ENCODE results near the gene PI4KA. TPM values are rescaled to one million over a fixed set of nuclear protein-coding genes. Genes with fewer than 3 reads are reported as not detected.
"Not testable (repeated sequence)": the region's sequence is repeated elsewhere in the genome, so short reads cannot be mapped to it uniquely, and the experiment has no call there.

The PI4KA gene
- total RNA-seq, 2 donors from 2014 or later: 42.5 to 47.2 TPM

DNA sequence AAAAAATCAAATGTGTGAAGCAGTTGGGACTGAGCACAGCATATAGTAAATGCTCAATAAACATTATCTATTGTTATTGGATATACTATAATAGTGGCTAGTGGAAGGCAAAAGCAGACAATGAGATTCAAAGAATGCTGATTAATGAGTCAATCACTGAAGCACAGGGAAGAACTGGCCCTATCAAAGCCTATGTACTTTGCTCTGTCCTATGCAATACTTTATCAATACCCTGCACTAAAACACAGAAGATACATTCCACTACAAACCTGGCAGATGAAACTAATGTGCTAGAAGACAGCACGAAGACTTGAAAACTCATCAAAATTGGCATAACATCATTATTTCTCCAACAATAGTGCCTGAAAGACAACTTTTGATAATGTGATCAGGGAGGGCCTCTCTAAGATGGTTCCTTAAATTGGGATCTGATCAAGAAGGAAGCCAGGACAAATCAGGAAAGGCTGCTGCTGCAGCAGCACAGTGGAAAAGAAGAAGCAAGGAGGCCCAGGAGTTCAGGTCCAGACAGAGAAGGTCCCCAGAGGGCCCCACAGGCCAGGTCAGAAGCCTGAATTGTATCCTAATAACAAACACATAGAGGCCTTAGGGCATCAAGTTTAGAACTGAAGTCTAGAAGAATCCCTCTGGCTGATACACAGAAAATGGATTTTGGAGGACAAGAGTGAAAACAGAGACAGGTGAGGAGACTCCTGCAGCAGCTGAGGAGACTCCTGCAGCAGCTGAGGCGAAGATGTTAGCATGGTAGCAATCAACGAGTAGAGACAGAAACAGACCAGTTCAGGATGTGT, 18.6 kb downstream of the PI4KA start:
- no peak for ATAC-seq
- Histone ChIP-seq H3K4me1 (peaks cover 20% of the 10 kb centered on the region), H3K9me3 (no peaks in the 10 kb centered on the region), H3K36me3 (replicated peaks in 1 of 2; ENCODE audit: insufficient read depth in 1 of 2, low read depth in 2 of 2) (no peaks in the 10 kb centered on the region), H3K27ac (no peak overlapping the region), H3K4me3 (no peak overlapping the region), H3K27me3 (no peaks in the 10 kb centered on the region)
- 94% methylated on average over 3 of the region's 3 CpGs for WGBS, 2 donors
- intact Hi-C loops (cut with DNase I): no loop called here
- DNase-seq: no peak
- no peak for TF ChIP-seq POLR2A (IDR thresholded peaks at IDR 0.05)
- TF ChIP-seq, protein P1, sequence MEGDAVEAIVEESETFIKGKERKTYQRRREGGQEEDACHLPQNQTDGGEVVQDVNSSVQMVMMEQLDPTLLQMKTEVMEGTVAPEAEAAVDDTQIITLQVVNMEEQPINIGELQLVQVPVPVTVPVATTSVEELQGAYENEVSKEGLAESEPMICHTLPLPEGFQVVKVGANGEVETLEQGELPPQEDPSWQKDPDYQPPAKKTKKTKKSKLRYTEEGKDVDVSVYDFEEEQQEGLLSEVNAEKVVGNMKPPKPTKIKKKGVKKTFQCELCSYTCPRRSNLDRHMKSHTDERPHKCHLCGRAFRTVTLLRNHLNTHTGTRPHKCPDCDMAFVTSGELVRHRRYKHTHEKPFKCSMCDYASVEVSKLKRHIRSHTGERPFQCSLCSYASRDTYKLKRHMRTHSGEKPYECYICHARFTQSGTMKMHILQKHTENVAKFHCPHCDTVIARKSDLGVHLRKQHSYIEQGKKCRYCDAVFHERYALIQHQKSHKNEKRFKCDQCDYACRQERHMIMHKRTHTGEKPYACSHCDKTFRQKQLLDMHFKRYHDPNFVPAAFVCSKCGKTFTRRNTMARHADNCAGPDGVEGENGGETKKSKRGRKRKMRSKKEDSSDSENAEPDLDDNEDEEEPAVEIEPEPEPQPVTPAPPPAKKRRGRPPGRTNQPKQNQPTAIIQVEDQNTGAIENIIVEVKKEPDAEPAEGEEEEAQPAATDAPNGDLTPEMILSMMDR (IDR thresholded peaks at IDR 0.05): no peak

DNA sequence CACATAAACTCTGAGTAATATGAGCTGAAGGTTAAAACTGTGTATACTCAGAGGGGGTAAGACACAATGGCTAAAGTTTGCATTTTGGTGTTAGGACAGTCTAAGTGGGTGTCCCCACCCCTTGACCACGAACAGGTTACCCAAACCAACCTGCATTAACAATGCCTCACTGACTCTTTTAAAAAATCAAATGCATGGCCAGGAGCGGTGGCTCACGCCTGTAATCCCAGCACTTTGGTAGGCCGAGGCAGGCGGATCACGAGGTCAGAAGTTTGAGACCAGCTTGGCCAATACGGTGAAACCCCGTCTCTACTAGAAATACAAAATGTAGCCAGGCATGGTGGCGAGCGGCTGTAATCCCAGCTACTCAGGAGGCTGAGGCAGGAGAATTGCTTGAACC, 19.3 kb downstream of the PI4KA start:
- ATAC-seq; H3K4me3 ChIP-seq; DNase-seq; H3K27me3 ChIP-seq; H3K9me3 ChIP-seq; H3K27ac ChIP-seq; intact Hi-C loops (cut with DNase I); H3K36me3 ChIP-seq (replicated peaks in 1 of 2; ENCODE audit: insufficient read depth in 1 of 2, low read depth in 2 of 2): not testable (repeated sequence)
- H3K4me1 ChIP-seq: peaks cover 13% of the 10 kb centered on the region
- WGBS, 2 donors: 96 to 97% methylated on average over 10 of the region's 10 CpGs

DNA sequence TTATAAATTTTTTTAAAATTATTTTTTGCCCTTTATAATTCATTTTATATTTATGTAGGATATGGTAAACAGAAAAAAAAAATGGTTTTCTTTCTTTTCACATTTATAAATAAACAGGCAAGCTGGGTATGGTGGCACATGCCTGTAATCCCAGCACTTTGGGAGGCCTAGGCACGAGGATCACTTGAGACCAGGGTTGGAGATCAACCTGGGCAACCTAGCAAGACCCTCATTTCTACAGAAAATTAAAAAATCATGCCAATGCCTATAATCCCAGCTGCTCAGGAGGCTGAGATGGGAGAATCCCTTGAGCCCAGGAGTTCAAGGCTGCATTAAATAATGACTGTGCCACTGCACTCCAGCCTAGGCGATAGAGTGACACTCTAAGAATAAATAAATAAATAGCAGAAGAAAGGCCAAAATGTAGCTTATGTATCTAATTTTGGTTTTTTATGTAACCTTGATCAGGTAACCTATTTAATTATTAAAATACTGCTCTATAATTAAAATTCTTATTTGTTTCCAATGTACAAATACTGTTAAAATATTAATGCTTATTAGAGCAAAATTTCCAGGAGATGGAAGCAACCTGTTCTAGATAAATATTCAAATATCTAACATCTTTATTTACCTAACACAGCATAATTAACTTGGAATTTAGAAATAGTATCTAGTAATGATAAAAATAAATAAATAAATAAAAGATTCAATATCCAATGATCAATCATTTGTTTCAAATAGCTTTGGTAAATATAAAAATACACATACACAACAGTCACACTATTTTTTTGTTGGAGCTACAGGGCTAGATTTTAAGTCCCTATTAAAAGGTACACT, 21.4 kb downstream of the PI4KA start:
- ATAC-seq: no peak
- Histone ChIP-seq H3K4me1 (no peaks in the 10 kb centered on the region), H3K9me3 (no peaks in the 10 kb centered on the region), H3K27me3 (no peaks in the 10 kb centered on the region), H3K36me3 (replicated peaks in 1 of 2; ENCODE audit: insufficient read depth in 1 of 2, low read depth in 2 of 2) (peaks cover 0 to 7% of the 10 kb centered on the region in 2 donors), H3K4me3 (no peak overlapping the region), H3K27ac (no peak overlapping the region)
- 91 to 100% methylated on average over 2 of the region's 2 CpGs for WGBS, 2 donors
- no peak for DNase-seq
- TF ChIP-seq, protein P1 (IDR thresholded peaks at IDR 0.05): no peak
- no peak for TF ChIP-seq POLR2A (IDR thresholded peaks at IDR 0.05)
- intact Hi-C loops (cut with DNase I): no loop called here

DNA sequence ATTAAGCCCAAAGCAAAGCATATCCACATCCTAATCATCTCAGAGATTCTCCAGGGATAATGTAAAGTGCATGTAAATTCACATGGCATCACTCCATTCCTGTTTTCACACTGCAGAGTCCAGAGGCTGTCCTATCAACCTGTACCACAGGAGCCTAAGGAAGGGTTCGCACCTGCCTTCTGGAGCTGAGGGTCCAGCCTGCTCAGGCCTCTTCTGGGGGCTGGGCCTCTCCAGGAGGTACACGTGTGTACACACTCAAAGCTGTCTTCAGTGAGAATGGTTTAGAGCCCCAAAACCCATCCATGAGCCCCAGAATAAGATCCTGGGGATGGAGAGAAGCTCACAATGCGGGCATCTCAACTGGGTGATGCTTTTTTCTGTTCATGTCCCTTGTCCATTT, 23.9 kb downstream of the PI4KA start:
- Histone ChIP-seq H3K9me3 (no peaks in the 10 kb centered on the region), H3K27me3 (no peaks in the 10 kb centered on the region), H3K4me3 (no peak overlapping the region), H3K36me3 (replicated peaks in 1 of 2; ENCODE audit: insufficient read depth in 1 of 2, low read depth in 2 of 2) (peaks cover 0 to 7% of the 10 kb centered on the region in 2 donors), H3K27ac (no peak overlapping the region), H3K4me1 (no peaks in the 10 kb centered on the region)
- ATAC-seq: no peak
- intact Hi-C loops (cut with DNase I): no loop called here
- 88 to 100% methylated on average over 3 of the region's 3 CpGs for WGBS, 2 donors
- no peak for DNase-seq
- TF ChIP-seq, protein P1 (IDR thresholded peaks at IDR 0.05): no peak
- TF ChIP-seq POLR2A (IDR thresholded peaks at IDR 0.05): no peak

DNA sequence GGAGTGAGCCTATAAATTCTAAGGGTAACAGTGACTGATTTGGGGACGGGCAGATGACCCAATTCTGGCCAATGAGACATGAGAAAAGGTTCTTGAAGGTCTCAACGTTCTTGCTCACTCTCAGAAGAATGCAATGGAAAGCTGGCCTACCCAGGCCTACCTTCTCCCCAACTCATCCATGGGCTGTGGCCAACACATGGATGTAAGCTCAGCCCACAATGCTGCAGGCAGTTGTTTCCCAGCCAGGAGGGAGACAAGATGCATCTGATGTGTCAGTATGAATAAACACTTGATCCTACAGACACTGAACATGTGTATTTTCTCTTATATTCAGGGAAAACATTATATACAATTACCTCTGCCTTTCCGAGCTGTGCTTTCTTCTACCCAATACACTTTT, 24.4 kb downstream of the PI4KA start:
- WGBS, 2 donors: 79 to 88% methylated on average over 3 of the region's 3 CpGs
- Histone ChIP-seq H3K27ac (no peak overlapping the region), H3K36me3 (replicated peaks in 1 of 2; ENCODE audit: insufficient read depth in 1 of 2, low read depth in 2 of 2) (peaks cover 0 to 7% of the 10 kb centered on the region in 2 donors), H3K4me3 (no peak overlapping the region), H3K9me3 (no peaks in the 10 kb centered on the region), H3K27me3 (no peaks in the 10 kb centered on the region), H3K4me1 (no peaks in the 10 kb centered on the region)
- no peak for TF ChIP-seq POLR2A (IDR thresholded peaks at IDR 0.05)
- TF ChIP-seq, protein P1 (IDR thresholded peaks at IDR 0.05): no peak
- intact Hi-C loops (cut with DNase I): no loop called here
- ATAC-seq (no peak), DNase-seq (no peak)

All from body of pancreas (tissue), 4 donors.